GM19395 (cell line): Measurements from ENCODE around the gene STUB1.

Experiments used
- ATAC-seq: cut with Tn5 transposase; IDR thresholded peaks from one replicate; pipeline ENCODE4 v1.9.1; 2021; ENCODE audit warnings: mild to moderate bottlenecking, moderate library complexity; ENCODE audit not compliant: unreplicated experiment

STUB1 gene

GRCh38 chr16:679814-680624, at the start of gene STUB1:
Gene STUB1, plus strand, starts transcription at chr16:680410. Its CDS starts 116 bp downstream, at chr16:680526.
- peak; percentile 31 for ATAC-seq

DNA sequence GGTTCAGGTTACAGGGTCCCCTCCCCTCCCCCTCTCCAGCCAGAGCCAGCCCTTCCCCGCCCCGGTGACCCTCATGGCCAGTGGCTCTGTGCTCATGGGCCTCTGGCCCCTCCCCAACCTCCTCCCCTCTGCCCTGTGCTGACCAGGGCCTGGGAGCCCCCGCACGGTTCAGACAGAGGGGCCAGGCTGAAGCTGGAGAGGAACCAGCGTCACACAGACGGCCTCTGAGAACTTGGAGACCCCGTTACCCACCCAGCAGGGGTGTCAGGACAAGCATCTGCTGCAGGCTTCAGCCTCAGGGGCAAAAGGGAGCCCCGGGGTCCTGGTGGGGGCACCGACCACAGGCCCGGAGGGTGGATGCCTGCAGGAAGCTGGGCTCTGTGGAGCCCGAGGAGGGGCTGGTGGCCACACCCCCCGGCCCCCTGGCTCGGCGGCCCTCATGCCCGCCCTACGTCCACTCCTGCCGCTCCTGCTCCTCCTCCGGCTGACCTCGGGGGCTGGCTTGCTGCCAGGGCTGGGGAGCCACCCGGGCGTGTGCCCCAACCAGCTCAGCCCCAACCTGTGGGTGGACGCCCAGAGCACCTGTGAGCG, 49.3 kb upstream of the STUB1 start, which contains the start of gene WFIKKN1:
TSS of gene WFIKKN1 (plus strand) at position 171 of the 591 bp plus-strand sequence. CDS start at position 440, 269 bp downstream.
- no peak for ATAC-seq

DNA sequence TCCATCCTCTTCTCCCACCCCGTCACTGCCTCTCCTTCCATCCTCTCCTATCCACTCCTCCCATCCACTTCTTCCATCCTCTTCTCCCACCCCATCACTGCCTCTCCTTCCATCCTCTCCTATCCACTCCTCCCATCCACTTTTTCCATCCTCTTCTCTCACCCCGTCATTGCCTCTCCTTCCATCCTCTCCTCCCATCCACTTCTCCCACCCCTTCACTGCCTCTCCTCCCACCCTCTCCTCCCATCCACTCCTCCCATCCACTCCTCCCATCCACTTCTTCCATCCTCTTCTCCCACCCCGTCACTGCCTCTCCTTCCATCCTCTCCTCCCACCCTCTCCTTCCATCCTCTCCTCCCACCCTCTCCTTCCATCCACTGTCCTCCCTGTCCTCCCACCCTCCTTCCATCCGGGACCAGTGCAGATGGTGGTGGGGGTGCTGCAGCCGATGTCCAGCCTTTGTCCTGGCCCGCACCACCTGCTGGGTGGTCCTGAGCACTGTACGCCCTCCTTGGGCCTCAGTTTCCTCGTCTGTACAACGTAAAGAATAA, 48.3 kb upstream of the STUB1 start:
- no peak for ATAC-seq

GRCh38 chr16:632486-633335, 47.5 kb upstream of the STUB1 start:
- ATAC-seq = no peak

- no peak for ATAC-seq
Measured at GRCh38 chr16:633336-634050, 46.7 kb upstream of the STUB1 start.

- no peak for ATAC-seq
Measured at GRCh38 chr16:634051-634670, 46.0 kb upstream of the STUB1 start.

GRCh38 chr16:634996-635395, 45.2 kb upstream of the STUB1 start:
- ATAC-seq = no peak

GRCh38 chr16:635573-636205, 44.5 kb upstream of the STUB1 start:
- ATAC-seq = no peak

GRCh38 chr16:636206-637080, 43.8 kb upstream of the STUB1 start, which contains the start of gene METTL26:
Gene METTL26, minus strand, starts transcription at chr16:636305. Its CDS starts 15 bp downstream, at chr16:636290.
- peak; percentile 73 for ATAC-seq

- no peak for ATAC-seq
Measured at GRCh38 chr16:637081-638018, 42.9 kb upstream of the STUB1 start.

- no peak for ATAC-seq
Measured at GRCh38 chr16:638034-638543, 42.1 kb upstream of the STUB1 start.

GRCh38 chr16:638836-639235, 41.4 kb upstream of the STUB1 start:
- ATAC-seq = no peak

DNA sequence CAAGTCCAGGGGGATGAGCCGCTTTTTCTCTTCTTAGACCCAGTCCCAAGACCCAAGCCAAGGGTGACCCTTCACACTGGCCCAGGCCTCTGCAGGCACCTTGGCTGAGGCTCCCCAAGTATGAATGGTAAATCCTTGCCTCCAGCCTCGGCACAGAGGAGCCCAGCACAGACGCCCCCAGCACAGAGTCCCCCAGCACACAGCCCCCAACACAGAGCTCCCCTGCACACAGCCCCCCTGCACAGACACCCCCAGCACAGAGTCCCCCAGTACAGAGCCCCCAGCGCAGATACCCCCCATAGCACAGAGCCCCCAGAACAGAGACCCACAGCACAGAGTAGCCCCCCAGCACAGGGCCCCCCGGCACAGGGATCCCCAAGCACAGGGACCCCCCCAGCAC, 39.6 kb upstream of the STUB1 start:
- no peak for ATAC-seq

DNA sequence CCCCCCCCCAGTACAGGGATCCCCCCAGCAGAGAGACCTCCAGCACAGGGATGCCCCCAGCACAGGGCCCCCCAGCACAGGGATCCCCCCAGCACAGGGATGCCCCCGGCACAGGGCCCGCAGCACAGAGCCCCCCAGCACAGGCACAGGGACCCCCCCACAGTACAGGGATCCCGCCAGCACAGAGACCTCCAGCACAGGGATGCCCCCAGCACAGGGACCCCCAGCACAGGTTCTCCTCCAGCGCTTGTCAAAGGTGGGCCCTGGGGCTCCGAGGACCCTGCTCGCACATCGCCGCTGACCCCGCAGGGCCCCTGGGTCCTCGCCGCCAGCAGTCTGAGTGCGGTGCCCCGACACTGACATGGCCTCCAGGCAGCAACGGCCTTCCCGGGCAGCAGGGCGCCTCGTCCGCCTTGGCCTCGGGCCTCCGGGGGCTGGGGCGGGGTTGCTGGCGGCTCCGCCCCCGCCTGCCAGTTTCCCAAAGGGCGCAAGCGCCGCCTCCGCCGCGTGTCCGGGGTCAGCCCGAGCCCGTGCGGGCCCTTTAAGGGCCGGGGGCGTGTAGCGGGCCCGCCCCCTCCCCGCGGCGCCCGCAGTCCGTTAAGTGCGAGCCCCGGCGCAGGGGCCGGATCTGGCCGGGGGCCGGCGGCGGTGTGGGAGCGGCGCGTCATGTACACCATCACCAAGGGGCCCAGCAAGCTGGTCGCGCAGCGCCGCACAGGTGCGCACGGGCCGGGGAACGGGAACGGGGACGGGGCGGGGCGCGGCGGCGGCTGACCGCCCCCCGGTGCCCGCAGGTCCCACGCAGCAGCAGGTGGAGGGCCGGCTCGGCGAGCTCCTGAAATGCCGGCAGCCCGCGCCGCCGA, 38.7 kb upstream of the STUB1 start, which contains the start of gene MCRIP2:
TSS of gene MCRIP2 (plus strand) at position 503 of the 863 bp plus-strand sequence. CDS start at position 667, 164 bp downstream.
- peak; percentile 41 for ATAC-seq

DNA sequence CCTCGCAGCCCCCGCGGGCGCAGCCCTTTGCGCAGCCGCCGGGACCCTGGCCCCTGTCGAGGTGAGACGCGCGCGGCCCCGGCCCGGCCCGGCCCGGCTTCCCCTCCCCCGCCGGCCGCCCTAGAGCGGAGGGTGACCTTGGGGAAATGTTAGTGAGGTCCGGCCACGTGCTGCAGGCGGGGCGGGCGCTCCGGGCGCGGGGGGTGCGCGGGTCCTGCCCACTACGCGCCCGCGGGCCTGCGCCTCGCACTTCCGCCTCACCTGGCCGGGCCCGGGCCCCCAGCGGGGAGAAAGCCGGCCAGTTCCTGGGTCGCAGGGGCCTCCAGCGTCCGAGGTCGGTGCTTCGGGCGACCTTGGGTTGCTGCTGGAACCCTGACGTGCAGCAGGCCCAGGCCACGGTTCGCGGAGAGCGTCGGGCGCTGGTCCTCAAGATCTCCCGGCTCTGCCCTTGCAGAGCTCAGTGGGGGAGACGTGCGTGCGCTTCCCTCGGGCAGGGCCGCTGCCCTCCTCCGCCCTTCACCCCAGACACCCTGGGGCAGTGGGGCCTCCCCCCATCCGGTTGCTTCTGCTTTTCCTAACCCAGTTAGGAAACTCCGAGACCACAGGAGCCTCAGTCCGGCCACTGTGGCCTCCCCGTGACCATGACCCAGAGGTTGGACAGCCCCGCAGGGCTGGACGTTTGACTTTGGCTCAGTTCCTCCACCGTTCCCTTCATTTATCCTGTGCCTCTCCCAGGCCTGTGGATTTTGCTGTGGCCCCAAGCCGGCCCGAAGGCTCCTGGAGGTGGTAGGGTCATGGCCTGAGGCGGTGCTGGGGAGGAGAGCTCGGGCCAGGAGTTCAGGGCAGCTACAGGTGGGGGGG, 37.8 kb upstream of the STUB1 start:
- ATAC-seq = peak; percentile 35
